ENCODE results near the gene LRRC73.

Gene LRRC73

DNA sequence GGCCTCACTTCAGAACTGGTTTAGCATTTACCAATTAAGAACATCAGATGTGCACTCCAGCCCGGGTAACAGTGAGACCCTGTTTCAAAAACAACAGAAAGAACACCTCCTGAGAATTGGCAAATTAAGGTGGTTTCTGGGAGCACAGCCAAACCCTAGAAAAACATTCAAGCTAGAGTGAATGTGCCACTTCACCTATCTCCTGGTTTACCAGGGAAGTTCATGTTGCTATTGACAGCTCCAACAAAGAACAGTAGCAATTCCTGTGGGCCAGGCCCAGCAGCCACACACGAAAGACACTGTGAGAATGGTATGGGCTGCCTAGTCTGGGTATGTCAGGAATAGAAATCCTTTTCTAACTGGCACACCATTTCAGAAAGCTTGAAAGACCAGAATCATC lies 11.7 kb upstream of the LRRC73 start:
- H3K4me3 ChIP-seq (ENCODE audit: low read depth, low read length): no peak overlapping the region
- ChIA-PET POLR2A (no interaction called here), CTCF (interaction anchor here (2.5 kb wide), 1 partner anchor 87 kb away, joined by 9 read pairs; no protein-coding TSS in a partner anchor)
- no peak for DNase-seq (ENCODE audit: low read depth, low spot score)
- TF ChIP-seq, protein P1, sequence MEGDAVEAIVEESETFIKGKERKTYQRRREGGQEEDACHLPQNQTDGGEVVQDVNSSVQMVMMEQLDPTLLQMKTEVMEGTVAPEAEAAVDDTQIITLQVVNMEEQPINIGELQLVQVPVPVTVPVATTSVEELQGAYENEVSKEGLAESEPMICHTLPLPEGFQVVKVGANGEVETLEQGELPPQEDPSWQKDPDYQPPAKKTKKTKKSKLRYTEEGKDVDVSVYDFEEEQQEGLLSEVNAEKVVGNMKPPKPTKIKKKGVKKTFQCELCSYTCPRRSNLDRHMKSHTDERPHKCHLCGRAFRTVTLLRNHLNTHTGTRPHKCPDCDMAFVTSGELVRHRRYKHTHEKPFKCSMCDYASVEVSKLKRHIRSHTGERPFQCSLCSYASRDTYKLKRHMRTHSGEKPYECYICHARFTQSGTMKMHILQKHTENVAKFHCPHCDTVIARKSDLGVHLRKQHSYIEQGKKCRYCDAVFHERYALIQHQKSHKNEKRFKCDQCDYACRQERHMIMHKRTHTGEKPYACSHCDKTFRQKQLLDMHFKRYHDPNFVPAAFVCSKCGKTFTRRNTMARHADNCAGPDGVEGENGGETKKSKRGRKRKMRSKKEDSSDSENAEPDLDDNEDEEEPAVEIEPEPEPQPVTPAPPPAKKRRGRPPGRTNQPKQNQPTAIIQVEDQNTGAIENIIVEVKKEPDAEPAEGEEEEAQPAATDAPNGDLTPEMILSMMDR (IDR thresholded peaks at IDR 0.05; ENCODE audit: insufficient read depth, low read length, missing control alignments): no peak

DNA sequence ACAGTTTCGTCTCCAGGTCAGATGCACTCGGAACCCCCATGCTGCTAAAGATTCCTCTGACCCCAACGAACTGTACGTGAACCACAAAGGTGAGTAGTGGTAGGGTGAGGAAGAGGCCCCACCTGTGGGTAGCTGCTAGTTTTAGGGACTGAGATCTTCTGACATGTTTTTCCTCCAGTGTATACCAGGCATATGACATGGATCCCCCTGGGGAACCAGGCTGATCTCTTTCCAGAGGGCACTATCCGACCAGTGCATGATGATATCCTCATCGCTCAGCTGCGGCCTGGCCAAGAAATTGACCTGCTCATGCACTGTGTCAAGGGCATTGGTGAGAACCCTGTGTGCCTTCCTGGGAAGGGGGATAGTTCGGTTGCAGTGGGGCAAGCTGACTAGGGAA lies 10.0 kb upstream of the LRRC73 start:
- TF ChIP-seq, protein P1 (IDR thresholded peaks at IDR 0.05; ENCODE audit: insufficient read depth, low read length, missing control alignments): no peak
- ChIA-PET POLR2A (no interaction called here), CTCF (interaction anchor here (1.3 to 2.5 kb wide), 2 partner anchors 13 to 88 kb away, joined by 5 to 9 read pairs; no protein-coding TSS in a partner anchor)
- DNase-seq (ENCODE audit: low read depth, low spot score): no peak
- no peak overlapping the region for H3K4me3 ChIP-seq (ENCODE audit: low read depth, low read length)

DNA sequence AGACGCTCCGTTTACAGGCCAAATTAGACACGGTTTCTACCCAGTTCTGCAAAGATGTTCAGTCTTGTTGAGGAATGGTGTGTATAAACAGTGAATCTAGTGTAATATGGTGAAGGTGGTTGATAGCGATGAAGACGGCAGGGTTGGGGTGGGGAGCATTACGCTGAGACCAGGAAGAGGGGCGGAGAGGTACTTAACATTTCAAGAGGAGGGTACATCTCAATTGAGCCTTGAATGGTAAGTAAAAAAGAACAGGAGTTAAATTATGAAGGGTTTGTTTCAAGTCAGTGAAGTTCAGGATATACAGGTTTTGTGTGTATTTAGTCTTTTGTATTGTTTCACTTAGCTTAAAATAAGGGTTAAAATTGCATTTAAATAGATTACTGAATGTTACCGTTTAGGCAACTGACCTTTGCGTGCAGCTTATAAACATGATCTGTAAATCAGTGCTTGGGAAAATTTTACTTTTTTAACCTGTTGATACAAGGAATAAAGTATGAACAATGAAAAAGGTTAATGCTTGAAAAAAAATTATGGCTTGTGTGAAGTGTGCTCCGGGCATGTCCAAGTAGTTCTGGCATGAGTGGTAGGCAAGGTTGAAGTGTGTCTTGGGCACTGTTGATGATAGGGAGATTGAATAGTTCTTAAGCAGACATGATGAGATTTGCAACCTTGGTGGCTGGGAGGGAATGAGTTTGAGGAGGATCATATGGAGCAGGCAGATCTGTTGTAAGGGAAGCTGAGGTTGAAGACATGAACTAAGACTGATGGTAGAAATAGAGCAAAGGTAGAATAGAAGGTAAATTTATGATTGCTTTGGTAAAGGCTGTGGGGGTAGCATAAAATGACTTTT lies 7.6 kb upstream of the LRRC73 start:
- H3K4me3 ChIP-seq (ENCODE audit: low read depth, low read length): peak overlapping the region; percentile 100
- DNase-seq (ENCODE audit: low read depth, low spot score): no peak
- TF ChIP-seq, protein P1 (IDR thresholded peaks at IDR 0.05; ENCODE audit: insufficient read depth, low read length, missing control alignments): no peak
- ChIA-PET CTCF (interaction anchor here (0.8 to 3.7 kb wide), 5 partner anchors 10 to 64 kb away, joined by 3 to 47 read pairs (median 8); no protein-coding TSS in a partner anchor), POLR2A (interaction anchor here (1.4 kb wide), 1 partner anchor 14 kb away, joined by 3 read pairs; no protein-coding TSS in a partner anchor)

DNA sequence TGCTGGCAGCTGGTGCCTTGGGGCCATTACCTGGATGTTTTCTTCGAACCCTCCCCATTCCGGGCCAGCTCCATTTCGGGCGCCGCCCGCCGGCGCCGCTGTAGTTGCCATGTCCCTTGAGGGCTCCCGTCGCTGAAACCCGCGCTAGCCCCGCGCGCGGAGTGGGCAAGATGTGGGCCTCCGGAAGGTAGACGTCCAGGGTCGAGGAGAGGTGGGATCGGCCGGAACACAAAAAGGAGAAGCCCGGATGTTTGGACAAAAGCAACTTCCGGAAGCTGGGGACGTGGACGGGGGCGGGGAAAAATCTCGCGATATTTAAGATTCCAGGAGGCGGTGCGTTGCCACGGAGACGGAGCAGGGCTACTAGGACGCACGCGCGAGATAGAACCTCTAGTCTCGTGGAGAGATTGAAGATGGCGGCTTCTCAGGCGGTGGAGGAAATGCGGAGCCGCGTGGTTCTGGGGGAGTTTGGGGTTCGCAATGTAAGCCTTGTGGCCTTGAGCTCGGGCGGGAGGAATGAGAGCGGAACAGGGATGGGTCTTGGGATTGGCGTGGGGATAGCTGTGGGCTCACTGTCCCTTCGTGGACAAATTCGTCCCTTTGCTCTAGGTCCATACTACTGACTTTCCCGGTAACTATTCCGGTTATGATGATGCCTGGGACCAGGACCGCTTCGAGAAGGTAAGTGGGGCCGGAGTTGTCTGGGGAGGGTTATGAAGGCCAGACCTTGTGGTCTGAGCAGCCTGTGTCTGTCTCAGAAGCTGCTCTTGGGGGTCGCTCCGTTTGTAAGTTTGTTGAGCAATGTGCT lies 6.8 kb upstream of the LRRC73 start, which contains the start of the genes POLR1C and YIPF3:
POLR1C (plus strand) TSS at position 393 of the 808 bp plus-strand sequence; CDS start at position 414, 21 bp downstream.
YIPF3 (minus strand) TSS at position 230 of the 808 bp plus-strand sequence; CDS start at position 111, 119 bp downstream.
- peak; percentile 81 for DNase-seq (ENCODE audit: low read depth, low spot score)
- H3K4me3 ChIP-seq (ENCODE audit: low read depth, low read length): peak within 1 kb of the TSS; percentile 100
- TF ChIP-seq, protein P1 (IDR thresholded peaks at IDR 0.05; ENCODE audit: insufficient read depth, low read length, missing control alignments): no peak
- CTCF ChIA-PET: interaction anchor here (0.9 to 3.7 kb wide), 6 partner anchors 10 to 255 kb away, joined by 3 to 47 read pairs (median 6); no protein-coding TSS in a partner anchor
- POLR2A ChIA-PET: interaction anchor here (0.6 to 1.4 kb wide), 7 partner anchors 9 to 253 kb away, joined by 3 to 4 read pairs (median 3); partner anchors contain the start of genes GTPBP2, VEGFA and ZNF318

DNA sequence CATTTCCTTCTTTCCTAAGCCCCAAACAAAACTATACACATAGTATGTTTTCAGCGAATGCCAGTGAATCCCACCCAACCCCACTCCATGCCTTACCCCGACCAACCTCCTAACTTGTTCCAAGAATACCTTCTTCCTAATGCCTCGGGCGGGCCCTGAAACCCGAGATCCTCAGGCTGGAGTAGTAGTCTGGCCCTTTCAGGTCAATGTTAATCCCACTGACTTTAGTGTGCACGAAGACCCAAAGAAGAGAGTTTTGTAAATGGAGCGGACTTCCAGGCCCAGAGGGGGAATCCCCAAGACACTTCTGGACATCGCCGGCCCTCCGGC lies 6.2 kb upstream of the LRRC73 start:
- ChIA-PET POLR2A (interaction anchor here (0.6 to 1.2 kb wide), 6 partner anchors 8 to 254 kb away, joined by 3 to 4 read pairs (median 3); partner anchors contain the start of genes GTPBP2, VEGFA and ZNF318), CTCF (interaction anchor here (0.9 to 3.7 kb wide), 6 partner anchors 9 to 254 kb away, joined by 3 to 47 read pairs (median 6); no protein-coding TSS in a partner anchor)
- H3K4me3 ChIP-seq (ENCODE audit: low read depth, low read length): peak overlapping the region; percentile 58
- no peak for DNase-seq (ENCODE audit: low read depth, low spot score)
- TF ChIP-seq, protein P1 (IDR thresholded peaks at IDR 0.05; ENCODE audit: insufficient read depth, low read length, missing control alignments): no peak

Measured in AG04449 (cell line).